ENCODE measurements around the gene DIP2C.
"Not testable (repeated sequence)": the region's sequence is repeated elsewhere in the genome, so short reads cannot be mapped to it uniquely, and the experiment has no call there.

The DIP2C gene

DNA sequence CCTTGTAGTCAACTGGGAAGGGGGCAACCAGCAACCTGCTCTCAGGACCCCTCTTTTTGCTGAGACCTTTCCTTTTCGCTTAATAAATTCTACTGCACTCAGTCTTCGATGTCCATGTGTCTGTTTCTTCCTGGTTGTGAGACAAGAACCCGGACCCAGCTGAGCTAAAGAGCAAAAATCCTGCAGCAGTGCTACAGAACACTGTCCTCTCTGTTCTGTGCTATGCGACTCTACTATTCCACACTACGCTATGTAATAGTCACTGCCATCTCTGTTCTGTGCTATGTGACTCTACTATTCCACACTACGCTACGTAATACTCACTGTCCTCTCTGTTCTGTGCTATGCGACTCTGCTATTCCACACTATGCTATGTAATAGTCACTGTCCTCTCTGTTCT is 34.3 kb downstream of the DIP2C start:
- DNase-seq: no peak

DNA sequence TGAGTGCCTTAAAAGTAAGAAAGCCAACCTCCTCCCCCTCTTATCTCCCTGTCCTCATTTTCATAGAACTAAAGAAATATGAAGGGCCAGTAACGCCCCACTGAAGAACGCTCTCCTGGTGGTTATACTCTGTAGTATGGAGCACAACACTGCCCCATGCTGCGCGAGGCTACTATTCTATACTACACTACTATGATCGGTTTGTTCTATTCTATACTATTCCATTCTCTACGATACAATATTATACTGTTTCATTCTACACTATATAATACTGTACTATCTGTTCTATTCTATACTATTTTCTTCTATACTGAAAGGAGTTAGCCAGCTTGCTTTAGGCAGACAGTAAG is 34.8 kb downstream of the DIP2C start:
- no peak for DNase-seq

DNA sequence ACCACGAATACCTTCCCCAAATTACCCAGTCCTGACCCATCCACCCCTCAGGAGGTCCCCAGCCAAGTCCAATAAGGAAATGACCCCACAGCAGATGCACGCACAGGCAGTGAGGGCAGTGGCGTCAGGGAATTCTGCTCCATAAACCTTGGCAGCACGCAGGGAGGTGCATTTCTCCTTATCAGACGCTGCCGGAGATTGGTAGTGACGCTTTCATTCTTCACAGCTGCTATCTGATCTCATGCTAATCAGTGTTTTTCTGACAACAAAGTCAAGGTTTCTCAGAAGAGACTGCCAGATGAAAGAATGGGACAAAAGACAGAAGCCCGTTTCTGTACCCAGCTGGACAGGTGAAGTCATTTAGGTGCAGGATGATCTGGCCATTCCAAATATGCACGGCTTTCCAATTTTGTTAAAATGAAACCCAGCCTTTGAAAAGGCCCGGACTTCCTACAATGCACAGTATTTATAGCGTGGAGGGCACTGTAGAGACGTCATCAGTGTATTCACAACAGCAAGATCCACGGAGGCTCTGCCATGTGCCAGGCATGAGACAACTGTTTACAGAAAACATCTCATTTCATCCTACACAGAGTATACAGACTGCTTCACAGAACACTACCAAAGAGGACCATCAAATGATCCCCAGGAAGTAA is 35.3 kb downstream of the DIP2C start:
- DNase-seq: no peak

DNA sequence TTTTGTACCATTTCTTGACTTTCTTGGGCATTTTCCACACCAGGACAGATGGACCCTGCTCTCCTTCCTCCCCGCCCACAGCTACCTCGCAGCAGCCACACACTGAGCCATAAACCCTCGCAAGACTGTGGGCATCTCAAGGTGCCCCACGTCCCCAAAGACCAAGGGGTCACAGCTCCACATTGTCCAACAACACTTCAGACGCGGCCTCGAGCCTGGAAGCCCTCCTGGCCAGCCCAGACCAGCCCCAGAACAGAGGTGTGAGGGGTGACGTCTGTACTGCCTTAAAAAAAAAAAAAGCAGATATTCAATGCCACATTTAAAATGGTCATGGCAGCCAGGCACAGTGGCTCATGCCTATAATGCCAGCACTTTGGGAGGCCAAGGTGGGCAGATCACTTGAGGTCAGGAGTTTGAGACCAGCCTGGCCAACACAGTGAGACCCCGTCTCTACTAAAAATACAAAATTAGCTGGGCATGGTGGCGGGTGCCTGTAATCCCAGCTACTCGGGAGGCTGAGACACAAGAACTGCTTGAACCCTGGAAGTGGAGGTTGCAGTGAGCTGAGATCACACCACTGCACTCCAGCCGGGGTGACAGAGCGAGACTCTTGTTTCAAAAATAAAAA is 36.5 kb downstream of the DIP2C start:
- DNase-seq: not testable (repeated sequence)

DNA sequence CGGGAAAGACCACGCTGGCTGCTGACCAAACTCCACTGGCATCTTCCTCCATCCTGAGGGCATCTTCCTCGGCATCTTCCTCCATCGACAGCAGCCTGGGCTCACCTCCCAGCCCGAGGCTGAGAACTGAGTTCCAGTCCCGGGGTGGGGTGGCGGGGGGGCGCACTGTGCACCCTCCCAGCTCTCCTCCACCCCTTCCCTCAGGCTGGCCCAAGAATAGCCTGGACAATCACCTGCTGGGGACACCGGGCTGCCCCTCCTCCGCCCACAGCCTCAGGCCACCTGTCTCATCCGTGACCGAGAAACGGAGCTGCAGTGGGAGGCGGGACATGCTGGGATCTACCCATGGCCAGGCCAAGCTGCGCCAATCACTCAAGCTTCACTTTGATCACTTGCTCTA is 37.2 kb downstream of the DIP2C start:
- no peak for DNase-seq

DNA sequence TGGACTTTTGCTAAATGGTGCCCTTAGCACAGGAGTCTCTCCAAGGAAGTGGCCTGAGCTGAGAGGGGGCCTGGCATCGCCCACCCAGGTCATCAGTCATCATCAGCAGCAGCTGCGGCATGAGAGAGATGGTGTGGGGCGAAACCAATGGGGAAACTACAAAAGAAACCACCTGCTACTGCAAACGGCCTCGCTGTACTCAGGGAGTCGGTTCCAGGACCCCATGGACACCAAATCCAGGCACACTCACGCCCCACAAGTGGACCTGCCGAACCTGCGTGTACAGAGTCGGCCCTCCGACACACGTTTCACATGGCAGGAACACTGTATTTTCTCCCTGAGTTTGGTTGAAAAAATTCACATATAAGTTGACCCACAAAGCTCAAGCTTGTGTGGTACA is 37.8 kb downstream of the DIP2C start:
- DNase-seq: no peak

DNA sequence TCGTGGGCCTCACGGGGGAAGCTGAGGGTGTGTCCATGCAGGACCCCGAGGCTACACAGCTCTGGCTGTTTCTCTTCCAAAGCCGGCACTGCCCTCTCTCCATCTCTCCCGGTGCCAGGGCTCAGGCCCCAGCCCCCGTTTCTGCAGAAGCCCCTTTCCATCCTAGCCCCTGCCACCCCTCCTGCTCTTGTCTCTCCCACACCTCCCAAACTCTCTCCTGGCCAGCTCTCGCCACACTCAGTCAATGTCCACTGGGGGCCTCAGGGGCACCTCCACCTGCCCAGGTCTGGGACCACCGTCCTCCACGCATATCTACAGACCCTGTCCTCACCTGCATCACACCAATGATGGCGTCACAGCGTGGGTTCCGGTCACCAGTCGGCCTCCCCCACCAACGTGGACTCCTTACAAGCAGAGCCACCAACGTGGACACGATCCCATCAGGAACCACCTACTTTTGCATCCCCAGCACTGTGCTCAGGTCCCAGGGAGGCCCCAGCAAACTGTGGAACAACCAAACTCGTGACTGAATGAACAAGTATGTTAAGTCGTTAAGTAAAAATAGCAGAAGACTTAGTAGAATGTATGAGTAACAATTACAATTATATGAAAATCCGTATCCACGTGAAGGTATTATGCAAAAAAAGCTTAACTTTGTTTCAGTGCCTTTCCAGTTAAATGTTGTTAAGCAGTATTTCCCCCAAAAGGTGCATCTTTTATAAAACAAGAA is 38.4 kb downstream of the DIP2C start:
- DNase-seq: no peak

DNA sequence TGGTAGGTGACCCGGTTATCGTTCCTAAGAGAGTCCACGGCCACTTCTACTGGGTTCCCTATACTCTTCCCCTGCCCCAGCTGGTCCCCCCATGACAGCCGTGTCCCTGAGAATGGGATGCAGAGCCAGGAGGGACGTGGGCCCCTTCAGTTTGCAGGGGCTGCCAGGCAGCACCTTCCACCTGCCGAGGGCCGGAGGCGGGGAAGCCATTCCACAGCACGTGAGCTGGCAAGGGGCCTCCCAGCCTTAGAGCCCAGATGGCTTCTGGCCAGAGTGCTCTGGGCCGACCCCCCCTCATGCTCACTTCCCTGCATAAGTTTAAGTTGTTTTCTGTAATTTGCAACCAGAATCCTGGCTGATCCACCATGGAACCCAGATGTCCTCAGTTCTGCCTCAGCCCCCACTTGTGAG is 39.0 kb downstream of the DIP2C start:
- no peak for DNase-seq

DNA sequence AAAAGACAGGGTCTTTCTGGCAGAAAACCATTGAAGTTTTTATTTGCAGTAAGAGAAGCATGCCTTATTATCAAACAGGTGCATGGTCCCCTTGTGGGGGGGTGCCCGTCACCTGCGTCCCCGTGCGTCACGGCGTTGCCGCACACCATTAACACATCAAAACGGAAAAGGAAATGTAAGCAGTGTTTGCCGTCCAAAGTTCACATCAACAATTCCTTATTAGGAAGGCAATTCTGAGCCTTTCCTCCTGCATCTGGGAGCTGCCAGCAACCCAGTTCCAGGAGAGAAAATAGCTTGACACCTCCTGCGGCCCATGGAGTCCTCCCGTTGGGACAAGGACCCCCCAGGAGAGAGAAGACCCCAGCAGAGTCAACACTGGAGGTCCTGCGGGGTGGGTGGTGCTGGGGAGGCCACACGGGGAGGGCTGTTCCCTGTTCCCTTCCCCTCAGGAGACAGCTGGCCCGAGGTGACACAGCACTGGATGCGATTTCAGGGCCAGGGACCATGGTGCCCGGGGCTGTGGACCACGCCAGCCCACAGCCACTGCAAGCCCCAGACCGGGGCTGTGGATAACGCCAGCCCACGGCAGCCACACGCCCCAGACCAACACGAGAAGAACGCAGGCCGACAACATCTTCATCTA is 39.5 kb downstream of the DIP2C start:
- no peak for DNase-seq

DNA sequence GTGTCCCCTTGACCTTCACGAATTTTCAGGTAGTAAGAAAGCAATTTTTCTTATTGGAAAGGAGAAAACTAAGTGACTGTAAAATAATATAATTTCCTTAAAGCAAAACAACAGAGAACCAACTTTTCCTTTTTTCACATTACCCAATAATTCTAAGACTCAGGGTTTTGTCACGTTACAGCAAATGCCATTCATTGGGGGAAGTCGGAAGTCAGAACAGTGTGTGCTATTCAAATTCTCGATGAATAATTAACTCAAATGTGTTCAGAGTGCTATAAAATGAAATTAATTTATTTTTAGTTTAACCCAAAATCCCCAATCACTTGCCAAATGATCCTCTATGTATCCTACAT is 40.0 kb downstream of the DIP2C start:
- DNase-seq: no peak

DNA sequence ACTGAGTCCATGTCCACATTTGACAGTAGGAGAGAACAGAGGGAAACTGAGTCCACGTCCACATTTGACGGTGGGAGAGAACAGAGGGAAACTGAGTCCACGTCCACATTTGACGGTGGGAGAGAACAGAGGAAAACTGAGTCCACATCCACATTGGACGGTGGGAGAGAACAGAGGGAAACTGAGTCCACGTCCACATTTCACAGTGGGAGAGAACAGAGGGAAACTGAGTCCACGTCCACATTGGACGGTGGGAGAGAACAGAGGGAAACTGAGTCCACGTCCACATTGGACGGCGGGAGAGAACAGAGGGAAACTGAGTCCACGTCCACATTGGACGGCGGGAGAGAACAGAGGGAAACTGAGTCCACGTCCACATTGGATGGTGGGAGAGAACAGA is 42.4 kb downstream of the DIP2C start:
- DNase-seq: not testable (repeated sequence)

DNA sequence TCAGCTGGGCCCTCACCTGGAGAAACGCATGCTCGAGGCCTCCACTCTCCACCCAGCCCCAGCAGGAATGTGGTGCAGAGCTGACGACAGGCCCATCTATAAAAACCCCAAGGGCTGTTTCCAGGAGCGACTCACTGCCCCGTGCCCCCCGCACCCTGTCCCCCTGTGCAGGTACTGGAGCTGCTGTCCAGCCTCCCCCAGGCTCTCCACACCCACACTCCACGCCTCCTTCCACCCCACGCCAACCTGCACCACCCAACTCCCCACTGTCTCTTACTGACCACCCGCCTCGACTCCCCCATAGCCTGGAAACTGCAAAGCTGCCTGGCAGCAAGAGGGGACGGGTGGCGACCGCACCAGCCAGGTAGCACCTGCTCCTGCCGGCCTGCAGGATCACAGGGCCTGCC is 43.3 kb downstream of the DIP2C start:
- no peak for DNase-seq

DNA sequence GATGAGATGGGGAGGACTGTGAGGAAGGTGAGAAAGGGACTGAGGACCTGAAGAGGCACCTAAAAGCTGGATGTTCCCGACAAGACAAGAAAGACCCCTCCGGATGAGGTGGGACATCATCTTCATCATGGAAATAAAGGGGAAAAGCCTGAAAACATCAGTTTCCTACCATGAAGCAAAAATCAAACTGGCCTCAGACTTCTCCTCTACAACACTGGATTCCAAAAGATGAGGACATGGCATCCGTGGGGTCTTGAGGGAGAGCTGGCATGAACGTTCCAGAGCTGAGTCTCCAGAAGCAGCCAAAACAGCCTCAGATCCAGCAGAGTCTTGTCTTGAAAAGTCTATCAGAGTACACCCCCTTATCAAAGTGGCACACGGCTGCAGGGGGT is 44.5 kb downstream of the DIP2C start:
- DNase-seq: no peak

DNA sequence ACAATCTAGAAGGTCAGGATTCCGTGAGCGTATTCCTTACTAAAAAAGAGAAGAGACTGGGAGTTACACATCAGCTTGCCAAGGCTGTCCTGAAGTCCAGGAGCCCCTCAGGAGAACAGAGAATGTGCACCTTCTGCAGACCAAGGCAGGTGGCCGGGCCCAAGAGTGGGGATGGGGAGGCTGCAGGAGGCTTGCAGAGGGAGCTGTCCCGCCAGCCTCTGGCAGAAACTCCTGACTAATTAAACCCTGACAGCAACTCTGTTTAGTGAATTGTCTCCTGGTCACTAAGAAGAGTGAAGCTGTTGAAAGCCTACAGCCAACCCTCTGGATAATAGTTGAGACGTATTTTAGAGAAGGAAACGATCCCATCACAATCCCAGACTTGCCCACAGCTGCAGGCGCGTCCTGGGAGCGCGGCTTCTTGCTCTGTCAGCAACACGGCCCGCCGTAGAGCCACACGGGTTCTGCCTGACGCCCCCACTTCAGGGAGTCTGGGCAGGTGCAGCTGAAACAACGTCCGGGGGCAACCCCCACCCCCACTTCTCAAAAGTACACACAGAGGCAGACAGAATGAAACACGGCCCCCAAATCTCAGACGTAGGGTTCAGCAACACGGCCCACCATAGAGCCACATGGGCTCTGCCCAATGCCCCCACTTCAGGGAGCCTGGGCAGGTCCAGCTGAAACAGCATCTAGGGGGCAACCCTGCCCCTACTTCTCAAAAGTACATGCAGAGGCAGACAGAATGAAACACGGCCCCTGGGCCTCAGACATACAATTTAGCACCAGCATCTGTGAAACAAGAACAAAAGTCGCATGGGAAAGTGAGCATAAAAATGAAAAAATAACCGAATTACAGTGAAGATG is 45.2 kb downstream of the DIP2C start:
- no peak for DNase-seq

DNA sequence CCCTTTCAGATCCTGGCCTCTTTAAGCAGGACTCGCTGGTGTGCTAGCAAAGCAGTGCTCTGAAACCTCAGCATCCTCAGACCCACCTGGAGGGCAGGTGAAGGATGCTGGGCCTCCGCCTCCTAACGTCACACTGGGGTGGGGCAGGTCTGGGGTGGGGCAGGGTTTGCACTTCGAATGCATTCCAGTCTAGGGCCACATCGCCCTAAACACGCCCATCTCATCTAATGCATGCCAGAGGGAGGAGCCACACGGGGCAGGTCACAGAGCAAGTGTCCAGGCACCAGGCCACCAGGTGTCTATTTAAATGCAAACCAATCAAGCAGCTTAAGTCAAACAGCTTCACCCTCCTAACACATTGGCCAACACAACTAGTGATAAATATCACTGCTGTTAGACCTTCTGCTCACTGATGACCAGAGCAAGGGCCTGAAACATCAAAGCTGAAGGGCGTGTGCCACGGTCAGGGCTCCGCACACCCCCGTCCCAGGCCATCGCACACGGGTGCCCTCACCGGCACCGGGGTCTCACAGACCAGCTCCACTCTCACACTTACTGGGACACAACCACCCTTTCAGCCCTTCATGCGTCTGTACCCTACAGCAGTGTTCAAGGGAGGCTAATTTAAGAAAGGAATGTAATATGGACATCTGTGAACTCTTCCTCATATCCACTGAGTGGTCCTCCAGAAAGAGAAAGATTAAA is 47.1 kb downstream of the DIP2C start:
- DNase-seq: no peak

DNA sequence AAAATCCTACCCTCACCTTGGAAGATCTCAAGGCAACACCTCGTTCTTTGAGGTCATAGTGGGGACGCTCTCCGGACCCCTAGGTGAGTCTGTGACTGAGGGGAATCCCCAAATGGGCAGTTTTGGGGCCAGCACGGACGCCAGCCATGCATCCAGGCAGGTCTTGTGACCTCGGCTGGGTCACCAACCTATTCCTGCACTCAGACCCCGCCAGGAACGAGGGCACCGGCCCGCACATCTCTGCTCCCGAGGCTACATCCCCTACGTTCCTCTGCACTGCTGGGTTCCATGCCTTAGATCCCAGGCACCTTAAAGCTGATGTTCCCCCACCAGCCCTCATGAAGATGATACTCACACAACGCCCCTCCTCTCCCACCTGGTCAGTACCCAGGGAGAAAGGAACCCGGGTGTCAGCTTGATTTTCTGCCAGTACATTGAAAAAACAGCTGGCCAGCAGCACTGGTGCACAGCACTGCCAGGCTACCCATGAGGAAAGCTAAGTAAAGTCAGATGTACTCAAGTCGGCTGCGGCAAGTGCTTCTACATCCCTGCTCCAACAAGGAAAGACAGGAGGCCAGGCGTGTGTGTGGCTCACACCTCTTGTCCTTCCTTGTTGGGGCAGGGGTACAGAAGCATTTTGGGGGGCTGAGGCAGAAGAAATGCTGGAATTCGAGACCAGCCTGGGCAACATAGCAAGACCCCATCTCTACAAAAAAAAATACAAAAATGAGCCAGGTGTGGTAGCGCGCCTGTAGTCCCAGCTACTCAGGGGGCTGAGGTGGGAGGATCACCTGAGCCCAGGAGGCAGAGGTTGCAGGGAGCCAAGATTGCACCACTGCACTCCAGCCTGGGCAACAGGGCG is 48.1 kb downstream of the DIP2C start:
- DNase-seq: no peak

DNA sequence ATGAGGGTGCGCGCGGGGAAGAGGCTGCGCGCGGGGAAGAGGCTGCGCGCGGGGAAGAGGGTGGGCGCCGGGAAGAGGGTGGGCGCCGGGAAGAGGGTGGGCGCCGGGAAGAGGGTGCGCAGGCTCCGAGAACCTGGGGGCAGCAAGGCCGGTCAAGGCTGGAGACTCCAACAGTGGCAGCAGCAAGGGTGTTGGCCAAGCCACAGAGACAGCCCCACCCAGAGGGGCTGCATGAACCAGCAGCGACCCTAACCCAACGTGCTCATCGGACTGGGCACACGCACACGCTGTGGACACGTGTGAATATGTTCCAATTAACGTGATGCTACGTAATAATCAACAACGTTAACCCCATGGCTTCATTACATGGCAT is 48.8 kb downstream of the DIP2C start:
- DNase-seq: no peak

DNA sequence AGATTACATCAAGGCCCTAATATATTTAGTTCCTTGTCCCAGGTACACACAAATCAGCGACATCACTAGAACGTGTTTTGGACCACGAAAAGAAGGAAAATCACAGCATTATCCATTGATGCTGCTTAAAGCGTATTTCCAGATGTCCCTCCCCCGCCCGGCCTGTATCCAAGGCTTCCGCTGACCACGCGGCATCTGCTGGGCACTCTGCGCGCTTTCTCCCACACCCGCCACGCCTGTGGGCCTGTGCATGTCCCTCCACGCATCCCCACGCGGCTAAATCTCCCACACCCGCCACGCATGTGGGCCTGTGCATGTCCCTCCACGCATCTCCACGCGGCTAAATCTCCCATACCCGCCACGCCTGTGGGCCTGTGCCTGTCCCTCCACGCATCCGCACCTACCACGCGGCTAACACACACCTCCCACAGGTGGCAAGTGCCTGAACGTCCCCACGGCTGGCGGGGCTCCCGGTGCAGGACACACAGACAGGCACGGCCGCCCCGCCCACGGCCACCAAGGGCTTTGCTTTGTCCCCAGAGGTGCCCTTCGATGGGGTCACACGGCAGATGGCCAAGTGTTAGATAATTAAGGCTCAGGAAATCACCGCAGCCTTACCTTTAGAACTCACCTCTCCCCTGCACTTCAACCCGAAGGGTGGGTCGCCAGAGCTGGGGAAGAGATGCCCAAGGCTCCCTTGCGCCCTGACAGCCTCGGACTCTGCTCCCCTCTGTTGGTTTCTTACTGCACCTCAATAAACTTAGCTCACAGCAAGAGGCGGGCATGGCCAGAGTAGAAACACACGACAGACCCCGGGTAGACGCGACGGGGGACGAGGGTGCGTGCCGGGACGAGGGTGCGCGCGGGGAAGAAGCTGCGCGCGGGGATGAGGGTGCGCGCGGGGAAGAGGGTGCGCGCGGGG is 49.5 kb downstream of the DIP2C start:
- DNase-seq: no peak

DNA sequence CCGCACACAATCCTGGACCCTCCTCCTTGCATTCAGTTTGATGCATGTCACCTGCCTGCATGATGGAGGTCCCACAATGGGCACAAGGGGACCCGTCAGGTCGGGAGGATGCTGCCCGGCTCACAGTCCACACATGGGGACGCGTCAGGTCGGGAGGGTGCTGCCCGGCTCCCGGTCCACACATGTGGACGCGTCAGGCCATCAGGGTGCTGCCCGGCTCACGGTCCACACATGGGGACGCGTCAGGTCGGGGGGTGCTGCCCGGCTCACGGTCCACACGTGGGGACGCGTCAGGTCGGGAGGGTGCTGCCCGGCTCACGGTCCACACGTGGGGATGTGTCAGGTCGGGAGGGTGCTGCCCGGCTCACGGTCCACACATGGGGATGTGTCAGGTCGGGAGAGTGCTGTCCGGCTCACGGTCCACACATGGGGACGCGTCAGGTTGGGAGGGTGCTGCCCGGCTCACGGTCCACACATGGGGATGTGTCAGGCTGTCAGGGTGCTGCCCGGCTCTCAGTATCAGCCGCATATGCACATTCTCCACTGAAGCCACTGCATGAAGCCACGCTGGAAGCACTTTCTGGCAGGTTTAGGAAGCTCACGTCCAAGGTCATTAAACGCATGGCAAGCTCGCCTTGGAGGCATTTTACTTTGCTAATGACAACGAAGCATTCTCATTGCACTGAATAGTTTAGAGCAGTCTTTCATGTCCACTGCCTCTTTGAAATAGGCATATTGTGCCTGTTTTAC is 50.3 kb downstream of the DIP2C start:
- no peak for DNase-seq

Data from effector CD4-positive, alpha-beta T cell (primary cell).